Stimulated activated CD8-positive, alpha-beta memory T cell treated with anti-CD3 and anti-CD28 coated beads, Interleukin-4, amount 100 ng/mL, for 48 hours (primary cell): ENCODE measurements around the gene TADA2B.

Source experiments
- DNase-seq: peaks from one replicate; pipeline ENCODE4 v3.0.0-alpha.2; 2020

Gene TADA2B

GRCh38 chr4:7042503-7043283, 479 bp upstream of the TADA2B start:
- DNase-seq, result peak; percentile 94

- no peak for DNase-seq
Measured at GRCh38 chr4:7044137-7044930, 1.2 kb downstream of the TADA2B start.

- DNase-seq, result no peak
Measured at GRCh38 chr4:7045553-7045952, 2.4 kb downstream of the TADA2B start.

- no peak for DNase-seq
Measured at GRCh38 chr4:7045961-7046921, 3.1 kb downstream of the TADA2B start.

GRCh38 chr4:7046971-7047370, 3.8 kb downstream of the TADA2B start:
- DNase-seq, result no peak

- no peak for DNase-seq
Measured at GRCh38 chr4:7048642-7049041, 5.5 kb downstream of the TADA2B start.

- DNase-seq, result no peak
Measured at GRCh38 chr4:7049295-7049694, 6.1 kb downstream of the TADA2B start.

- DNase-seq, result no peak
Measured at GRCh38 chr4:7049739-7050138, 6.6 kb downstream of the TADA2B start.

GRCh38 chr4:7050481-7051143, 7.4 kb downstream of the TADA2B start:
- DNase-seq, result no peak

- no peak for DNase-seq
Measured at GRCh38 chr4:7051144-7051495, 7.9 kb downstream of the TADA2B start.

GRCh38 chr4:7051905-7052304, 8.7 kb downstream of the TADA2B start:
- DNase-seq, result no peak

GRCh38 chr4:7052313-7052712, 9.1 kb downstream of the TADA2B start:
- DNase-seq, result no peak

- DNase-seq, result no peak
Measured at GRCh38 chr4:7052923-7053715, 9.9 kb downstream of the TADA2B start.

GRCh38 chr4:7054106-7054880, 11.1 kb downstream of the TADA2B start:
- DNase-seq, result no peak

- no peak for DNase-seq
Measured at GRCh38 chr4:7055111-7055989, 12.2 kb downstream of the TADA2B start.

- no peak for DNase-seq
Measured at GRCh38 chr4:7055990-7056325, 12.8 kb downstream of the TADA2B start.

- no peak for DNase-seq
Measured at GRCh38 chr4:7058792-7059191, 15.6 kb downstream of the TADA2B start.

- DNase-seq, result no peak
Measured at GRCh38 chr4:7059662-7060061, 16.5 kb downstream of the TADA2B start.

GRCh38 chr4:7060346-7061150, 17.4 kb downstream of the TADA2B start:
- DNase-seq, result no peak
